Cardiac fibroblast (primary cell): ENCODE measurements around the gene UNC45A.

Experiments used
- DNase-seq, 2 donors: peaks; one replicate each; pipeline versions ENCODE4 v3.0.0 to v3.0.0-alpha.2; 2010; ENCODE audit warnings: low read depth in 2 of 2
- H3K4me3 ChIP-seq, 2 donors: replicated peaks in 1 of 2; 1 replicate in 1 of 2; 2 replicates in 1 of 2; pipeline ENCODE4 v1.5.1; 2011; ENCODE audit warnings: low read depth in 2 of 2, low read length in 2 of 2, mild to moderate bottlenecking in 2 of 2, moderate library complexity in 1 of 2
- CTCF ChIP-seq: IDR thresholded peaks from one replicate; pipeline ENCODE4 v1.5.1; 2011; ENCODE audit warnings: low read depth, mild to moderate bottlenecking, low read length, inconsistent platforms

Gene UNC45A

GRCh38 chr15:90954712-90955623 is 19.9 kb downstream of the UNC45A start, which contains the start of gene RCCD1:
Gene RCCD1, plus strand, starts transcription at chr15:90954884. Its CDS starts 1,851 bp downstream, at chr15:90956735.
- TF ChIP-seq CTCF, result no peak
- peak within 1 kb of the TSS; percentile 82 to 87 for H3K4me3 ChIP-seq
- DNase-seq, result peak; percentile 95 to 96

DNA sequence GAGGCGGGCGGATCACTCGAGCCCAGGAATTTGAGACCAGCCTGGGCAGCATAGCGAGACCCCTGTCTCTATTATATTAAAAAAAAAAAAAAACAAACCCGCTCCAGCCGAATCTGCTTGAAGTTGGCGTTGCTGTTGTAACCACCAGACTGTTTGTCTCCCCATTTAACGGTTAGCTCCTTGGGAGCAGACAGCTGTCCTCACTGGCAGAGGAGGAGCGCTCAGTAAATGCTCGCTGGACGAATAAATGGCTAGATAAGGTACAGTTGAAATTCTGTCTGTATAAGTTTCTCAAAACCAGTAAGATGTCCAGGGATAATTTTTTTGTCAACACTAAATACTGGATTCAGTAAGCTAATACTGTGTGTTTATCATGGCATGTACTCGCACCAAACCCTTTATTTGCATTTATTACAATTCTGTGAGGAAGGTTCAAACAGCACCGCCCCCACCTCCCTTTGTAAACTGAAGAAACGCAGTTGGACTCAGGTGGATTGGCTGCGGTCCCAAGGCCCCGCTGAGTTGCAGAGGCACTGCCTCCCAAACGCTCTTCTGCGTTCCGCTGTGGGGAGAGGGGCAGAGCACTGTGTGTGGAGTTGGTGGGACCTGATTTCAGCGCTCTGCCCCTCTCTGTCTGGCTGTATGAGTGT is 20.7 kb downstream of the UNC45A start:
- DNase-seq, result no peak
- TF ChIP-seq CTCF, result no peak
- H3K4me3 ChIP-seq, result peak overlapping the region in 1 of 2 donors; percentile 82

DNA sequence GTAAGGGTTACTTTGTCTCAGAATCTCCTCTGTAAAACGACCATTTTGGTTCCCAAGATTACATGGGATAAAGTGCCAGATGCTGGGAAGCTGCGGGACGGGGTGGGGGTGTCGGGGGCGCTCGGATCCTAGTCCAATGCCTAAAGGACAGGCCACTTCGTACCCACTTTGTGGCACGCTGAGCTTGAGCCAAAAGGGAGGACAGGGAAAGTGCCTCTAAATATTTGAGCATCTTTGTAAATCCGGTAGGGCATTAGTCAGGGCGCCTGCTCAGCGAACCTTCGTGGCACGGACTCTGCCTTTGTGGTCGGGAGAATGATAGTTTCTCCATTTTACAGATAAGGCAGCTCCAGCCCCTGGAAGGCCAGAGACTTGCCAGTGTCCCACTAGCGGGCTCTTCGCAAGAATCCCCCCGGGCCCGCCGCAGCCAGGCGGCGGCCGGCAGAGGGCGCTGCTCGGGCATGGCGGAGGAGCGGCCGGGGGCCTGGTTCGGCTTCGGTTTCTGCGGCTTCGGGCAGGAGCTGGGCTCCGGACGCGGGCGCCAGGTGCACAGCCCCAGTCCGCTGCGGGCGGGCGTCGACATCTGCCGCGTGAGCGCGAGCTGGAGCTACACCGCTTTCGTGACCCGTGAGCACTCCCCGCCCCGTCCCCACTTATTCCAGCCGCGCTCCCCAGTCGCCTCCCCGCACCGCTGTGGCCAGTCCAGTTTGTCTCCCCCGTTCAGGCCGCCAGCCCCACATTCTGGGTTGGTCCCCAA is 21.4 kb downstream of the UNC45A start:
- H3K4me3 ChIP-seq, result peak overlapping the region; percentile 61 to 67
- peak; percentile 53 for TF ChIP-seq CTCF

GRCh38 chr15:90957031-90957790 is 22.1 kb downstream of the UNC45A start:
- peak in 1 of 2 donors; percentile 32 for DNase-seq
- no peak for TF ChIP-seq CTCF
- peak overlapping the region; percentile 61 to 67 for H3K4me3 ChIP-seq

More for the DNA sequence above, 21.4 kb downstream of the UNC45A start:
- peak; percentile 72 to 84 for DNase-seq

GRCh38 chr15:90957791-90958190 is 22.7 kb downstream of the UNC45A start:
- peak overlapping the region in 1 of 2 donors; percentile 39 for H3K4me3 ChIP-seq

More at GRCh38 chr15:90957791-90958190, 22.7 kb downstream of the UNC45A start:
- TF ChIP-seq CTCF, result no peak
- no peak for DNase-seq
